HFFc6 (cell line): ENCODE data around the gene ARAP3. TPM values are rescaled to one million over a fixed set of nuclear protein-coding genes. Genes with fewer than 3 reads are reported as not detected.

ENCODE experiments used
- DNase-seq: peaks from one replicate; pipeline ENCODE4 v3.0.0-alpha.2; 2018
- H3K27ac Mint-ChIP-seq: 2 replicates; pipeline ENCODE4 v1.8.0; 2020; ENCODE audit warnings: mild to moderate bottlenecking, mixed read lengths
- H3K27me3 Mint-ChIP-seq: 2 replicates; pipeline ENCODE4 v1.8.0; 2021; ENCODE audit warnings: mild to moderate bottlenecking, moderate library complexity, mixed read lengths; ENCODE audit not compliant: insufficient read depth
- H3K36me3 Mint-ChIP-seq: 2 replicates; pipeline ENCODE4 v1.8.0; 2021; ENCODE audit warnings: low read depth, mixed read lengths
- H3K4me1 Mint-ChIP-seq: 2 replicates; pipeline ENCODE4 v1.8.0; 2020; ENCODE audit warnings: low read depth, mixed read lengths
- H3K4me3 Mint-ChIP-seq: 2 replicates; pipeline ENCODE4 v1.8.0; 2020; ENCODE audit warnings: mild to moderate bottlenecking, moderate library complexity, mixed read lengths
- H3K9me3 Mint-ChIP-seq: 2 replicates; pipeline ENCODE4 v1.8.0; 2020; ENCODE audit warnings: mild to moderate bottlenecking, mixed read lengths
- CTCF ChIP-seq: fragments of 200-600 bp; sonication (generic); IDR thresholded peaks from 2 replicates; pipeline ENCODE4 v1.5.0; 2021; ENCODE audit warnings: antibody characterized with exemption, mild to moderate bottlenecking
- total RNA-seq, 6 experiments: library from RNA; stranded (reverse); fragmentation: NEBNext Ultra II Directional; extraction: Animal tissue kit (Norgen Biotek cat#: 25700); gene quantifications; 2 replicates in 1 of 6; 3 replicates in 5 of 6; pipeline ENCODE4 v1.2.3, GENCODE V29; 2021

ARAP3 gene
- total RNA-seq, 6 experiments from 2014 or later, result 9.0 to 14.7 (median 13.2) TPM

- peak; percentile 65 for DNase-seq
- H3K4me1 Mint-ChIP-seq, result peaks cover 10% of the 10 kb centered on the region; the same call in 1 of the 2 replicates
- H3K27ac Mint-ChIP-seq, result no peak overlapping the region
- H3K36me3 Mint-ChIP-seq, result no peaks in the 10 kb centered on the region
- TF ChIP-seq CTCF, result peak; percentile 100
- H3K9me3 Mint-ChIP-seq, result no peaks in the 10 kb centered on the region
- peak overlapping the region; percentile 85 for H3K4me3 Mint-ChIP-seq
- H3K27me3 Mint-ChIP-seq, result peaks cover 30% of the 10 kb centered on the region
Observed at GRCh38 chr5:141691867-141692532, 10.0 kb upstream of the ARAP3 start.

GRCh38 chr5:141691286-141691866, 9.3 kb upstream of the ARAP3 start:
- Mint-ChIP-seq H3K27ac (no peak overlapping the region), H3K4me1 (peaks cover 10% of the 10 kb centered on the region; the same call in 1 of the 2 replicates), H3K9me3 (no peaks in the 10 kb centered on the region), H3K27me3 (peaks cover 24% of the 10 kb centered on the region), H3K4me3 (no peak overlapping the region), H3K36me3 (no peaks in the 10 kb centered on the region)
- no peak for TF ChIP-seq CTCF
- no peak for DNase-seq

GRCh38 chr5:141686648-141687416, 4.8 kb upstream of the ARAP3 start:
- no peak for TF ChIP-seq CTCF
- no peak for DNase-seq
- Mint-ChIP-seq H3K9me3 (no peaks in the 10 kb centered on the region), H3K4me3 (no peak overlapping the region), H3K27me3 (peaks cover 20% of the 10 kb centered on the region), H3K27ac (no peak overlapping the region), H3K36me3 (no peaks in the 10 kb centered on the region), H3K4me1 (peaks cover 7% of the 10 kb centered on the region)

GRCh38 chr5:141685591-141685990, 3.6 kb upstream of the ARAP3 start:
- DNase-seq, result no peak
- Mint-ChIP-seq H3K9me3 (no peaks in the 10 kb centered on the region), H3K27ac (no peak overlapping the region), H3K36me3 (no peaks in the 10 kb centered on the region), H3K4me3 (no peak overlapping the region), H3K4me1 (peaks cover 18% of the 10 kb centered on the region), H3K27me3 (peaks cover 17% of the 10 kb centered on the region)
- no peak for TF ChIP-seq CTCF

- no peak for TF ChIP-seq CTCF
- peaks cover 4% of the 10 kb centered on the region for H3K27me3 Mint-ChIP-seq
- H3K4me1 Mint-ChIP-seq, result peaks cover 28% of the 10 kb centered on the region
- H3K4me3 Mint-ChIP-seq, result no peak overlapping the region
- H3K9me3 Mint-ChIP-seq, result no peaks in the 10 kb centered on the region
- H3K36me3 Mint-ChIP-seq, result peaks cover 5% of the 10 kb centered on the region
- DNase-seq, result no peak
- H3K27ac Mint-ChIP-seq, result no peak overlapping the region
Observed at GRCh38 chr5:141683596-141684141, 1.6 kb upstream of the ARAP3 start.
